NB4 (cell line): ENCODE data around the gene DCTD.

Experiments
- CTCF ChIP-seq: IDR thresholded peaks from one replicate; pipeline ENCODE4 v1.5.1; 2012; ENCODE audit warnings: low read depth, low read length
- MAX ChIP-seq: IDR thresholded peaks from 2 replicates; pipeline ENCODE4 v1.6.1; 2011; ENCODE audit warnings: low read depth, low read length
- POLR2A ChIP-seq: IDR thresholded peaks from 2 replicates; pipeline ENCODE4 v1.6.1; 2011; ENCODE audit warnings: mild to moderate bottlenecking; ENCODE audit not compliant: insufficient read length; ENCODE audit errors: extremely low read depth

- no peak for TF ChIP-seq CTCF
- no peak for TF ChIP-seq MAX
- no peak for TF ChIP-seq POLR2A
Observed at GRCh38 chr4:182908124-182908523, 9.1 kb downstream of the DCTD start.
